Omental fat pad (tissue), 4 donors: ENCODE data around the gene ITIH3. TPM values are rescaled to one million over a fixed set of nuclear protein-coding genes. Genes with fewer than 3 reads are reported as not detected.
"Not testable (repeated sequence)": the region's sequence is repeated elsewhere in the genome, so short reads cannot be mapped to it uniquely, and the experiment has no call there.

Experiments
- ATAC-seq: fragments of 150-250 bp; one replicate; pipeline ENCODE4 v1.9.1; 2016; ENCODE audit warnings: mild to moderate bottlenecking, moderate library complexity; ENCODE audit not compliant: low FRiP score
- DNase-seq: peaks from one replicate; pipeline ENCODE4 v3.0.0-alpha.2; 2019; ENCODE audit warnings: low spot score
- CTCF ChIP-seq, 3 donors: fragments of 450-650 bp; IDR thresholded peaks; one replicate each; pipeline ENCODE4 v1.5.1; 2016 to 2017; ENCODE audit warnings: antibody characterized with exemption in 3 of 3, mild to moderate bottlenecking in 3 of 3, moderate library complexity in 2 of 3
- total RNA-seq, 4 donors: library from RNA; depleted of rRNA; stranded (reverse); fragments of >200 nt; gene quantifications; one replicate each; pipeline ENCODE4 v1.1.0, GENCODE V29; 2016

The ITIH3 gene
- total RNA-seq, 4 donors from 2014 or later: 0.93 to 2.8 (median 1.9) TPM

GRCh38 chr3:52775877-52776276, 18.7 kb upstream of the ITIH3 start:
- TF ChIP-seq CTCF (IDR thresholded peaks at IDR 0.05): no peak
- DNase-seq (no peak), ATAC-seq (no peak)

- DNase-seq, ATAC-seq: not testable (repeated sequence)
These were observed 18.1 kb upstream of the ITIH3 start for GRCh38 chr3:52776486-52776885.

DNA sequence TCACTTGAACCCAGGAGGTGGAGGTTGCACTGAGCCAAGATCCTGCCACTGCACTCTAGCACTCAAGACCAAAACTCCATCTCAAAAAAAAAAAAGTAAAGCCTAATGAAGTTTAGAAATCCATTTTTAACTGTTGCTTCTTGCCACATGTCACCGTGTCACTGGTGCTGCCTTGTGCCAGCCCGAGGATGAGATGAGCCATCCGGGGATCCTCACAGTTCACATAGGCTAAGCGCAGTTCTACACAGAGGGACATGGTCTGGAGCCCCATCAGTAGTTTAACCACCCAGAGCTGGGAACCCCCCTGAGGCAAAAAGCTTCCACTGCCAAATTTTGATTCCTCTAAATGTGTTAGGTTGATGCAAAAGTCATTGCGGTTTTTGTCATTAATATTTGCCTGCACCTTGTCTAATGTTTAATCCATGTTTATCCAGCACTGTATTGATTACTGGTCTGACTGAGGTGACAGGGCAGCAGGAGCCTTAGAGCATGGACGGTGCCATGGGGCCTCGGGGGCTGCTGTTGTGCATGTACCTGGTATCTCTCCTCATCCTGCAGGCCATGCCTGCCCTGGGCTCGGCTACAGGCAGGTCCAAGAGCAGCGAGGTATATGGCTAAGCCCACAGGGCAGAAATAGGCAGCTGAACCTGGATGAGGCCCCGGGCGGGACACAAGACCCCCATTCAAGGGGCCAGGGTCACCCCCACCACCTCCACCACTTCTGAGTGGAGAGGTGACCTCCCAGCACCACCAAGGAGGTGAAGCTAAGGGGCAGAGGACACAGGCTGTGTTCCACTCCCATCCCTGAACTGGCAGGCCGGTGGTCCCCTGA, 17.3 kb upstream of the ITIH3 start, which contains the start of gene ITIH1:
Gene ITIH1 (plus strand): TSS at position 473 of the 832 bp plus-strand sequence. CDS start 17 bp downstream, at position 490.
- DNase-seq (no peak), ATAC-seq (no peak)

DNA sequence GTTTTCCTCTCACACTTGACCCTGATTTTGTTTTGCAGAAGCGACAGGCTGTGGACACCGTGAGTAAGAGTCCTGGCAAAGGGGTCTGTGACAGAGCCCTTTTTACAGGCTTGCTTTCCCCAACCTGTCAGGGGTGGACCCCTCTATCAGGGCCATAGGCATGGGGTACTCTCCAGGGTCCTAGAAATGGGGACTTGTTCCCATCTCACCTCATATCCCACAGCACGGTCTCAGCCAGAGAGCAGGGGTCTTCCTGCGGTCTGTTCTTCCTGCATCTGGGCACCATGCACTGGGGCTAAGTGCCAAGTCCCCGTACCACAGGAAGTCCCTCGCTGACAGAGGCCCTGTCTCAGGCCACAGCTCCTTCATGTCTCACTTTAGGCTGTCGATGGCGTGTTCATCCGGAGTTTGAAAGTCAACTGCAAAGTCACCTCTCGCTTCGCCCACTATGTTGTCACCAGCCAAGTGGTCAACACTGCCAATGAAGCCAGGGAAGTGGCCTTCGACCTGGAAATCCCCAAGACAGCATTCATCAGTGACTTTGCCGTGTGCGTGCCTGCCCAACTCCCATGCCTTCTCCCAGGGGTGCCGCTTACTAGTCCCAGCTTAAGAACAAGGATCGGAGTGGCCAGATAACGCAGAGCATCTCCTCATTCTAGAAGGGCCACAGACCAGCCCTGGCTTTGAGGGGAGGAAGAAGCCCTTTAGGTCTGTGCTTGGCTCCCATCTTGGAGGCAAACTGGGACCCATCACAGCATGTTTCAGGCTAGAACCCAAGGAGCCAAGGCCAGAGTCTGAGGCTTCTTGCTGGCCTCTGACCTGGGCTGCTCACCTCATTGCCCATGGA, 16.4 kb upstream of the ITIH3 start:
- no peak for DNase-seq
- TF ChIP-seq CTCF (IDR thresholded peaks at IDR 0.05): no peak
- ATAC-seq: no peak

More for the DNA sequence above, 17.3 kb upstream of the ITIH3 start, which contains the start of gene ITIH1:
- TF ChIP-seq CTCF (IDR thresholded peaks at IDR 0.05): no peak

GRCh38 chr3:52779011-52779836, 15.4 kb upstream of the ITIH3 start:
- TF ChIP-seq CTCF (IDR thresholded peaks at IDR 0.05): no peak
- ATAC-seq: no peak
- no peak for DNase-seq

DNA sequence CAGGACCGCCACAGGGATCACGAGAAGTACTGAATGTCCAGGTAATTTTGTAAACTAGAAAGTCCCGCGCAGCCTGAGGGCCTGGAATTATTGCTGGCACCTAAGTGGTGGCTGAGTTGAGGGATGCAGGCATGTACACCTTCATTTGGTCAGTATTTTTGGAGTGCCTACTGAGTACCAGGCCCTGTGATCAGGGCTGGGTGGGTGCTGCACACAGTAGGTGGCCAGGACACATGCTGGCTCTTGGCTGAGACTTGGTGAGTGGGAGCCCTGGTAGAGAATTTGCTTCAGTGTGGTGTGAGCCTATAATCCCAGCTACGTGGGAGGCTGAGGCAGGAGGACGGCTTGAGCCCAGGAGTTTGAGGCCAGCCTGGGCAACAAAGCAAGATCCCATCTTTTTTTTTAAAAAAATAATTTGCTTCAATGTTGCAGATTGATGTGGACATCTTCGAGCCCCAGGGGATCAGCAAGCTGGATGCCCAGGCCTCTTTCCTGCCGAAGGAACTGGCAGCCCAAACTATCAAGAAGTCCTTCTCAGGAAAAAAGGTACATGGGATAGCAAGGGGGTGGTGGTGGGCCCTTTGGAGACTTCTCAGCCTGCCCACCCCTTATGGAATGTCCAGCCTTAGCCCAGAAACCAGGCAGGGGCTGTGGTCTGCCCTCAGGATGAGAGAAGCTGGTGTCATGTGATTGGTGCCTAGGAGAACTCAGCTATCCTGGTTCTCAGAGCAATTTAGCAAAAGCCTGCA, 14.6 kb upstream of the ITIH3 start:
- TF ChIP-seq CTCF (IDR thresholded peaks at IDR 0.05): no peak
- DNase-seq (no peak), ATAC-seq (no peak)
